CD4-positive, alpha-beta T cell treated with Interleukin-10 for 1 hour (primary cell): Measurements from ENCODE around the gene IP6K3.

Experiments
- DNase-seq: peaks from one replicate; pipeline ENCODE4 v3.0.0-alpha.2; 2020

IP6K3 gene

GRCh38 chr6:33719326-33719987, 27.2 kb downstream of the IP6K3 start:
- no peak for DNase-seq

GRCh38 chr6:33718713-33719112, 28.0 kb downstream of the IP6K3 start:
- no peak for DNase-seq

- DNase-seq, result no peak
These were observed 28.7 kb downstream of the IP6K3 start for GRCh38 chr6:33717934-33718455.

GRCh38 chr6:33716890-33717632, 29.6 kb downstream of the IP6K3 start:
- DNase-seq, result no peak

- no peak for DNase-seq
These were observed 30.3 kb downstream of the IP6K3 start for GRCh38 chr6:33716379-33716778.

GRCh38 chr6:33714385-33715040, 32.2 kb downstream of the IP6K3 start:
- no peak for DNase-seq

GRCh38 chr6:33713786-33714185, 32.9 kb downstream of the IP6K3 start:
- DNase-seq, result no peak

- no peak for DNase-seq
These were observed 33.8 kb downstream of the IP6K3 start for GRCh38 chr6:33712914-33713313.

- DNase-seq, result peak; percentile 97
These were observed 35.3 kb downstream of the IP6K3 start, which contains the start of gene UQCC2 for GRCh38 chr6:33711140-33712129. Gene UQCC2 (minus strand): TSS chr6:33711700. CDS start chr6:33711686, 14 bp downstream.

- DNase-seq, result no peak
These were observed 36.2 kb downstream of the IP6K3 start for GRCh38 chr6:33710296-33711121.

- DNase-seq, result no peak
These were observed 37.0 kb downstream of the IP6K3 start for GRCh38 chr6:33709605-33710295.

- DNase-seq, result no peak
These were observed 38.0 kb downstream of the IP6K3 start for GRCh38 chr6:33708516-33709204.

- no peak for DNase-seq
These were observed 38.9 kb downstream of the IP6K3 start for GRCh38 chr6:33707771-33708170.

- DNase-seq, result no peak
These were observed 40.6 kb downstream of the IP6K3 start for GRCh38 chr6:33705955-33706725.

GRCh38 chr6:33705268-33705885, 41.3 kb downstream of the IP6K3 start:
- no peak for DNase-seq

- DNase-seq, result no peak
These were observed 42.3 kb downstream of the IP6K3 start for GRCh38 chr6:33704215-33705066.

GRCh38 chr6:33702345-33702977, 44.2 kb downstream of the IP6K3 start:
- peak; percentile 54 for DNase-seq
